PFSK-1 (cell line): ENCODE results near the gene TMEM131L.

Experiments
- FOXP2 ChIP-seq: optimal IDR thresholded peaks from 2 replicates; pipeline ENCODE3; 2011; ENCODE audit warnings: borderline replicate concordance, control low read depth, inconsistent platforms; ENCODE audit not compliant: insufficient read depth; ENCODE audit errors: extremely low read length, extremely low read depth
- POLR2AphosphoS5 ChIP-seq: IDR thresholded peaks from 2 replicates; pipeline ENCODE4 v1.6.1; 2012; ENCODE audit warnings: low read depth, mild to moderate bottlenecking, control low read depth, low read length, moderate library complexity
- SIN3A ChIP-seq: IDR thresholded peaks from 2 replicates; pipeline ENCODE4 v1.6.1; 2012; ENCODE audit warnings: mild to moderate bottlenecking, low read length, moderate library complexity, borderline replicate concordance; ENCODE audit not compliant: insufficient read depth
- TAF1 ChIP-seq: IDR thresholded peaks from 2 replicates; pipeline ENCODE4 v1.6.1; 2012; ENCODE audit warnings: low read length, control low read depth, borderline replicate concordance; ENCODE audit not compliant: insufficient read depth
- TF ChIP-seq, protein P1 (sequence below), 2 experiments: IDR thresholded peaks; 2 replicates each; pipeline versions ENCODE4 v1.6.1 to v1.8.0; 2011 to 2012; ENCODE audit warnings: low read depth in 2 of 2, low read length in 2 of 2, control low read depth in 1 of 2, inconsistent platforms in 1 of 2, mild to moderate bottlenecking in 1 of 2, moderate library complexity in 1 of 2; ENCODE audit not compliant: insufficient read depth in 1 of 2

Gene TMEM131L

DNA sequence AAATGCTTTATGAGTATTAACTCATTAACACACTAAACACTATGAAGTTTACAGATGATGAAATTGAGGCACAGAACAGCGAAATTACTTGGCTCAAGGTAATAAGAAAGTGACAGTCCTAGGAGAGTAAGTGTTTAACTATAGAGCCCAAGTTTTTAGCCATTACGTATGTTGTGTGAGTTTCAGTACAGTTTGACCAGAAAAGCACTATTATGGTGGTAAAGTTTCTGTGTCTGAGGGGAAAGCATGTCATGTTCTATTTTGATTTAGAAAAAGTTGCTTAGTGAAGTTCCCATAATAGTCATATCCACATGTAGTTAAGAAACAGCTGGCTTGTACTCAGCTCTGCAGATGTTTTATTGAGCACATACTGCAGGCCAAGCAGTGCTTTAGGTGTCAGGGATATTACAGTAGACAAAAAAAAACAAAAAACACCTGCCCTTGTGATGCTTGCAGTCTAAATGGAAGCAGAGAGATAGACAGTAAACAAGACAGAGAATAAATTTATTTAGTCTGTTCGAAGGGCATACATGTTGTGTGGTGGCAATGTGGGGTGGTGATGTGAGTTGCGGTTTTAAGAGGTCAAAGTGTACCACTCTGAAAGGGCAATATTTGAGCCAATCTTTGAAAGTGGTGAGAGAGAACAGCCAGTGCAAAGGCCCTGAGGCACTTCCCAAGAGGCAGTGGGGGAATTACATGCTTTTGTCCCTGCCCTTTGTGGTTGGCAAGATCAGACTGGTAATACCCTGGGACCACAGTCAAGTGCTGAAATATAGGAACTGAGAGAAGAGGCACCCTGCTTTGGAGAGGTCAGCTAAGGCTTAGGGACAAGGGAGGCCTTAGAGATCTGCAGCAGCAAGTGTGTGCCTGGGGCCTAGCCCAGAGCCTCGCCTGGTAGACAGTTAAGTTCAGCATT lies 6.2 kb downstream of the TMEM131L start:
- no peak for TF ChIP-seq POLR2AphosphoS5
- TF ChIP-seq FOXP2: no peak
- no peak for TF ChIP-seq TAF1
- TF ChIP-seq, protein P1, sequence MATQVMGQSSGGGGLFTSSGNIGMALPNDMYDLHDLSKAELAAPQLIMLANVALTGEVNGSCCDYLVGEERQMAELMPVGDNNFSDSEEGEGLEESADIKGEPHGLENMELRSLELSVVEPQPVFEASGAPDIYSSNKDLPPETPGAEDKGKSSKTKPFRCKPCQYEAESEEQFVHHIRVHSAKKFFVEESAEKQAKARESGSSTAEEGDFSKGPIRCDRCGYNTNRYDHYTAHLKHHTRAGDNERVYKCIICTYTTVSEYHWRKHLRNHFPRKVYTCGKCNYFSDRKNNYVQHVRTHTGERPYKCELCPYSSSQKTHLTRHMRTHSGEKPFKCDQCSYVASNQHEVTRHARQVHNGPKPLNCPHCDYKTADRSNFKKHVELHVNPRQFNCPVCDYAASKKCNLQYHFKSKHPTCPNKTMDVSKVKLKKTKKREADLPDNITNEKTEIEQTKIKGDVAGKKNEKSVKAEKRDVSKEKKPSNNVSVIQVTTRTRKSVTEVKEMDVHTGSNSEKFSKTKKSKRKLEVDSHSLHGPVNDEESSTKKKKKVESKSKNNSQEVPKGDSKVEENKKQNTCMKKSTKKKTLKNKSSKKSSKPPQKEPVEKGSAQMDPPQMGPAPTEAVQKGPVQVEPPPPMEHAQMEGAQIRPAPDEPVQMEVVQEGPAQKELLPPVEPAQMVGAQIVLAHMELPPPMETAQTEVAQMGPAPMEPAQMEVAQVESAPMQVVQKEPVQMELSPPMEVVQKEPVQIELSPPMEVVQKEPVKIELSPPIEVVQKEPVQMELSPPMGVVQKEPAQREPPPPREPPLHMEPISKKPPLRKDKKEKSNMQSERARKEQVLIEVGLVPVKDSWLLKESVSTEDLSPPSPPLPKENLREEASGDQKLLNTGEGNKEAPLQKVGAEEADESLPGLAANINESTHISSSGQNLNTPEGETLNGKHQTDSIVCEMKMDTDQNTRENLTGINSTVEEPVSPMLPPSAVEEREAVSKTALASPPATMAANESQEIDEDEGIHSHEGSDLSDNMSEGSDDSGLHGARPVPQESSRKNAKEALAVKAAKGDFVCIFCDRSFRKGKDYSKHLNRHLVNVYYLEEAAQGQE (IDR thresholded peaks at IDR 0.05; ENCODE audit: insufficient read depth in 1 of 2, low read depth in 2 of 2, low read length in 2 of 2): no peak
- no peak for TF ChIP-seq SIN3A

DNA sequence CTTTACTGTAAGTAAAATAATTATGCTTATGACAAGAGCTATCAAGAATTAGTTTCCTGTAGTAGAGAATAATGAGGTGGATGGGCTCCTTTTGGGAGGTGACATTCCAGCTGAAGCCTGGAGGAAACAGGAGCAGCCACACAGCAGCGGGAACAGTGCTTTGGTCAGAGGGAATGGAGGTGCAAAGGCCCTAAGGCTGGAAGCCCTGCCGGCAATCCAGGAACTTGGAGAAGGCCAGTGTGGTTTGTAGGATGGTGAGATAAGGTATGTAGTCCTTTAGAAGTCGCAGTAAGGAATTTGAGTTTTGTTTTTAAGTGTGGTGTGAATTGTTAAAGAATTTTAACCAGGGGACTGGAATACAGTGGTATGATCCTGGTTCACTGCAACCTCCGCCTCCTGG lies 8.1 kb downstream of the TMEM131L start:
- TF ChIP-seq TAF1 (no peak), FOXP2 (no peak), POLR2AphosphoS5 (no peak), SIN3A (no peak)
- TF ChIP-seq, protein P1 (IDR thresholded peaks at IDR 0.05; ENCODE audit: insufficient read depth in 1 of 2, low read depth in 2 of 2, low read length in 2 of 2): no peak

DNA sequence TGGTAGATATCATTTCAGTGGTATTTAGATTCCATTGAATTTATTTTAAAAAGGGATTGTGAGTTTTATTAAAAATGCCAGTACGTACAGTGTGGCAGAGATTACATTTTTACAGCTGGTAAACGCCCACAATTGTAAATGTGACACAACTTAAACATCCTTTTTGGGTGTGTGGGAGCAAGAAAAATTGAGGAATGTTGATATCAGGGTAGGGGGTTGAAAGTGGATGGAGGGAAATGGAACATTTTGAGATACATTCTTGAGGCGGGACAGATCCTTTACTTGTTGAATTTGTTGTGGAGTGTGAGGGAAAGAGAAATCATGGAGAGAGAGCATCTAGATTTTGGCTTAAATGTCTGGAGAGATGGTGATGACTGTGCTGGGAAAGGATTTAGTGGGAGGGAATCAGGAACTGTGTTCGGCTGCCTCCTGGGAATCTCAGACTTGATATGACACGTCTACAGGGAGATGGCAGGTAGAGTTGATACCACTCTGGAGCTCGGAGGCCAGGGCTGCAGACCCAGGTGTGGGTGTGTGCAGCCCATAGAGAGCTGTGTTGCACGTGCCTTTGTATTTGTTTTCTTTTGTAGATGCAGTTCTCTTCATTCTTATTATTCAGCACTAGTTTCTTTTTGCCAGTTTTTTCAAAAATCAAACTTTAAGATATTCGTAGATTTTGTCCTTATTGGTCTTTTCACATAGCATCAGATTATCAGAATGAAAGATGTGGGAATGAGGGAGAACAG lies 10.8 kb downstream of the TMEM131L start:
- no peak for TF ChIP-seq TAF1
- no peak for TF ChIP-seq POLR2AphosphoS5
- TF ChIP-seq, protein P1 (IDR thresholded peaks at IDR 0.05; ENCODE audit: insufficient read depth in 1 of 2, low read depth in 2 of 2, low read length in 2 of 2): no peak
- no peak for TF ChIP-seq FOXP2
- TF ChIP-seq SIN3A: no peak

DNA sequence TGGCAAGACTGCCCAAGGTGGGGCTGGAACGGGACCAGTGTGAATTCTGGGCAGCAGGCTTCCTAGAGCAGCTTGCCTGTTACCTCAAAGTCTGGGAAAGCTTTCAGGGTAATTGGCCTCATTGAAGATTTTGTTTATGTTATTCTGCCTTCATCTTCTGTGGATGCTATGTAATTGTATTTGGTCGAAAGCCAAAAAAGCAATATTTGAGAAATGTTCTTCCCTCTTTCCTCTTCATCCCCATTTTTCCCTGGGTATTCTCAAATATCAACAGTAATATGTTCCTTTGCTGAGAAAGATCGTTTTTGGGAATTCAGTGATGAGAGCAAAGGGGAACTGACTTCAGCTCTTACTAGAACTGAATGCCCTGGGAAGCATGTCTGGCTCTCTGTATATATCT lies 12.9 kb downstream of the TMEM131L start:
- TF ChIP-seq POLR2AphosphoS5 (no peak), TAF1 (no peak), FOXP2 (no peak), SIN3A (no peak)
- TF ChIP-seq, protein P1 (IDR thresholded peaks at IDR 0.05; ENCODE audit: insufficient read depth in 1 of 2, low read depth in 2 of 2, low read length in 2 of 2): no peak
